Ramos (cell line): ENCODE data around the gene PRAMEF12.
"Not testable (repeated sequence)": the region's sequence is repeated elsewhere in the genome, so short reads cannot be mapped to it uniquely, and the experiment has no call there.

Experiments used
- in situ Hi-C: fragments of 300-500 bp; cut with MboI; formaldehyde crosslinking; loops from one replicate; pipeline ENCODE4 v1.14.3; 2022; ENCODE audit warnings: low sequenced_read_pairs; ENCODE audit not compliant: unreplicated experiment

The PRAMEF12 gene

GRCh38 chr1:12769976-12770505 is 3.5 kb upstream of the PRAMEF12 start:
- in situ Hi-C loops = no loop called here

DNA sequence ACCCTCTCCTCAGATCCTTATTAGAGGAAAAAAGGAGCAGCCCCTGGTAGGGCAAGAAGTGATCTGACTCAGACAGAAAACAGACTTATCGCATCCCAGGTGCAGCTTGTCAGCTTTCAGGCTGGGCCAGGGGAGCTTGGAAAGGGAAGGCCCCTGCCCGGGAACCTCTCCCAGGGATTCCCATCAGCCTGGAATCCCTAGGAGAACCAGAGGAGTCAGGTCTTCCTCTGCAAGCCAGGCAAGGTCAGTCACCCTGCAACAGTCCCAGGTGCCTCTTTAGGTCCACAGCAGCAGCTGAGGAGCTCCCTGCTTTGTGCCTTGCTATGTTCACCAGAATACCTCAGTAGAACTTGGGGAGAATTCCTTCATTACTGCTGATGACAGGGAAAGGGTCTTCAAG is 2.9 kb upstream of the PRAMEF12 start:
- in situ Hi-C loops = no loop called here

GRCh38 chr1:12771186-12771585 is 2.4 kb upstream of the PRAMEF12 start:
- in situ Hi-C loops = no loop called here

DNA sequence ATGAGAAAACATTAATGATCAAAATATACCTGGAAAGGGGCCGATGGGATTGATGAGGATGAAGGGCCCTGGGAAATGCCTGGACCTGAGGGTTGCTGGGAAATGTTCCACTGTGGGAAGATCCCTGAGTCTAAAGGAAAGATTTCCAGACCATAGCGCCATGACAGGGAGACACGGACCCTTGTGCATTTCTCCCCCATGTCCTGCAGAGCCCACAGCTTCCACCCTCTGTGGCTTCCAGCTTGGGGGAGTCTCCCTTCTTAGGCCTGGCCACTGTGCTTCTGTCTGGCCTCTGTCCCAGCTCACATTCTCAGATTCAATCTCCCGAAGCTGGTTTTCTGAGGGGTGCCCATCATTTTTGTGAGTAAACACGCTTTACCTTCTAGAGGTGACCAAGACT is 1.0 kb upstream of the PRAMEF12 start:
- in situ Hi-C loops = no loop called here

DNA sequence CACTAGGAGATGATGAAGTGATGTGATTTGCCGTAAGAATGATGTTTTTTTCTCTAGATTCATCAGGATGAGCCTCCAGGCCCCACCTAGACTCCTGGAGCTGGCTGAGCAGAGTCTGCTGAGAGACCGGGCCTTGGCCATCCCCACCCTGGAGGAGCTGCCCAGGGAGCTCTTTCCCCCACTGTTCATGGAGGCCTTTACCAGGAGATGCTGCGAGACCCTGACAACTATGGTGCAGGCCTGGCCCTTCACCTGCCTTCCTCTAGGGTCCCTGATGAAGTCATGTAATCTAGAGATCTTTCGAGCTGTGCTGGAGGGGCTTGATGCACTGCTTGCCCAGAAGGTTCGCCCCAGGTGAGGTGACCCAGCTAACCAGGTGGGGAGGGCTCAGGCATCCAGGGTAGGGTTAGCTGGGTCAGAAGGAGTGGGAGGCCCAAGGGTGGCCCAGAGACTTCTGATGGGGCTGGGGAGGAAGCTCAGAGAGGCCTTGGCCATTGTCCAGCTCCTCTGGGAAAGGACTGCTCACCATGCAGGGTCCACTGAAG is 1.3 kb downstream of the PRAMEF12 start:
- in situ Hi-C loops = no loop called here

DNA sequence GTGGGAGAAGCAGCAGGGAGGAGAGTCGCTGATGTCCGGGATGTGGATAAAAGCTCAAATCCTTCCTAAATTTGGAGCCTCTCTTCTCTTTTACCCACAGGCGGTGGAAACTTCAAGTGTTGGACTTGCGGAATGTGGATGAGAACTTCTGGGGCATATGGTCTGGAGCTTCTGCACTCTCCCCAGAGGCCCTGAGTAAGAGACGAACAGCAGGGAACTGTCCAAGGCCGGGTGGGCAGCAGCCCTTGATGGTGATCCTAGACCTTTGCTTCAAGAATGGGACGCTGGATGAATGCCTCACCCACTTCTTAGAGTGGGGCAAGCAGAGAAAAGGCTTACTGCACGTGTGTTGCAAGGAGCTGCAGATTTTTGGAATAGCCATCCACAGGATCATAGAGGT is 1.9 kb downstream of the PRAMEF12 start:
- in situ Hi-C loops = no loop called here

- in situ Hi-C loops = no loop called here
Measured at GRCh38 chr1:12776801-12777557, 3.4 kb downstream of the PRAMEF12 start.

DNA sequence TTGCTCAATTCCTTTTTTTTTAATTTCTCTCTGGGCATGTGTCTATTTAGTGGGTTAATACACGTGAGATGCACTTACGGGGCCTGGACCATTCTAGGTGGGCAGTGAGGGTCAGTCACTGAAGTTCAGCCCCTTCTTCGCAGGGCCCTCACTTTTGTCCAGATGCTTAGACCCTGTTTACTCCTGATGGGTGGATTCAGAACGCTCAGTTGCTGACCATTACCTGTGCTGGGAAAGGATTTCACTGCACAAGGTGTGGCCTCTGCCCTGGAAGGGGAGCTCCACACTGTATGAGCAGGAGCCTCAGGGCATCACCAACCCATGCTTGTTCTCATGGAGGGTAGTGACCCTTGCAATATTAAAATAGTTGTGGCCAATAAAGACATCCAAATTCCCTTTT is 4.5 kb downstream of the PRAMEF12 start:
- in situ Hi-C loops = no loop called here

DNA sequence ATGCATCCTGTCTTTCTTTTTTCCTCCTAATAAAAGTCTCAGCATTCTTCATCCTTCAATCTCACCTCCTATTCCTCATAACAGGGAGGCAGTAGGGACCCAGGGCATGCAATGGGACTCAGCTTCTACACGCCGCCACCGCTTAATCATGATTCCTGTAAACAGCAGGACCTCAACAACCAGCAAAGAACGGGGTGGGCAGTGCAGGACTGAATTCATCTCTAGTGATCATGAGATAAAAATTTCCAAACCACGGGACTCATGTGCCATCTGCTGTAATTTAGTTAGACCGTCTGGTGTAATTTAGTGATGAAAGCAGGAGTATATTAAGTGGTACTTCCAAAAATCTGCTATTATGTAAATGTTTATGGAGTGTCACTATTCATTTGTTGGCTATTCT is 5.4 kb downstream of the PRAMEF12 start:
- in situ Hi-C loops = no loop called here

DNA sequence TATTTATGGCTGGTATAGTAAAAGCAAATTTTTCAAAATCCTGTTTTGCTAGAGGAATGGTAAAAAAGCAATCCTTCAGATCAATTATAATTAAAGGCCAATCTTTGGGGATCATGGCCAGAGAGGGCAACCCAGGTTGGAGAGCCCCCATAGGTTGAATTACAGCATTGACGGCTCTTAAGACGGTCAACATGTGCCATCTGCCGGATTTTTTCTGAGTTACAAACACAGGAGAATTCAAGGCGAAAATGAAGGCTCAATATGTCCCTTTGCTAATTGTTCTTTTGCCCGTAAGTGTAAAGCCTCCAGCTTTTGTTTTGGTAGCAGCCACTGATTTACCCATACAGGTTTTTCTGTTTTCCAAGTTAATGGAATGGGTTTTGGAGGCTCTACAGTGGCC is 8.0 kb downstream of the PRAMEF12 start:
- in situ Hi-C loops = not testable (repeated sequence)

DNA sequence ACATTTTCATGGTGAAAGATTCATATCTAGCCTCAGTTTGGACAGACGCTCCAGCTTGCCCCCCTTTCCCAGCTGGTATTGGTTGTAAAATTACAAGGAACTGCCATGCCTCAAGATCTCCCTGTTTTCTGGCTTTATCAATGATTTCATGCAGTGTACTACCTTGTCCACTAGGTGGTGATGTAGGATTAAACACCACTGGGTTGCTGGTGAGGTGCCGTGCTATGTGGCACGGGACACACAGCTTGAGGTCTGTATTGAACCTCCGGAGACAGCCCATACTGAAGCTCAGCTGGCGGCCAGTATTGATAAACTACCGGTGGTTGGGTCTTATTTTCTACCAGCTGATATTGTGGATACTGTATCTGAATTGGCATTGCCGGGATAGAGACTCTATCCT is 10.2 kb downstream of the PRAMEF12 start:
- in situ Hi-C loops = not testable (repeated sequence)

DNA sequence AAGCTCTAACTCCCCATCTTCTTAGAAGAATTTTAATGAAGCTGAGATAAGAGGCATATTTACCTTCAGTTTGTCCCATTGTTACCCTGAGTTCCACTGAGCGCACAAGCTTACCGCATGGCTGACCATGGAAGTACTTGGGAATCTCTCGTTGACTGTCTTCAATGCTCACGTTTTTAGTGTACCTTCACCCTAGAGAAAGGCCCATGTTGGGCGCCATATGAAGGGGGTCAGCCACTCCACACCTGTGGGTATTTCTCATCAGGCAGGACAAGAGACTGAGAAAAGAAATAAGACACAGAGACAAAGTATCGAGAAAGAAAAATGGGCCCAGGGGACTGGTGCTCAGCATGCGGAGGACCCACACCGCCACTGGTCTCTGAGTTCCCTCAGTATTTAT is 11.2 kb downstream of the PRAMEF12 start:
- in situ Hi-C loops = not testable (repeated sequence)

GRCh38 chr1:12791097-12791496 is 17.6 kb downstream of the PRAMEF12 start, which contains the start of gene PRAMEF1:
Gene PRAMEF1 (plus strand): TSS chr1:12791397. CDS start chr1:12793228, 1,831 bp downstream.
- in situ Hi-C loops = not testable (repeated sequence)

DNA sequence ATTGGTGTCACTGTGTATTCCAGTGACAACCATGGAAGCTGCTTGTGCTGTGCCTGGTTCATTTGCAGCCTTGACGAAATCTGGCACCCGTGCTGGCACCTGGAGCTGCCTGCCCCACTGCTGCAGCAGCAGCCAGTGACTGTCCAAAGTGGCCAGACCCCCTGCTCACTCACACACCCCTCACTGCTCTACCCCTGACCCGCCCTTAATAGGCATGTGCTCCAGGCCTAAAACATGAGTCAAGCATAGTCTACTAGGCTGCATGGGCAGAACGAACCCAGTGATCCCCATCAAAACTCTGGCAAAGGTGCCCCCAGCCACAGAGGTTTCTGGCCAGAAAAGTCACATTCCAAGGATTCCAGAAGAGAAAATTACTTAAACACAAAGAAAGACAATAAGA is 25.4 kb downstream of the PRAMEF12 start:
- in situ Hi-C loops = no loop called here

GRCh38 chr1:12799730-12800129 is 26.2 kb downstream of the PRAMEF12 start:
- in situ Hi-C loops = no loop called here

- in situ Hi-C loops = no loop called here
Measured at GRCh38 chr1:12809933-12810332, 36.4 kb downstream of the PRAMEF12 start.

- in situ Hi-C loops = no loop called here
Measured at GRCh38 chr1:12810691-12811408, 37.3 kb downstream of the PRAMEF12 start.

DNA sequence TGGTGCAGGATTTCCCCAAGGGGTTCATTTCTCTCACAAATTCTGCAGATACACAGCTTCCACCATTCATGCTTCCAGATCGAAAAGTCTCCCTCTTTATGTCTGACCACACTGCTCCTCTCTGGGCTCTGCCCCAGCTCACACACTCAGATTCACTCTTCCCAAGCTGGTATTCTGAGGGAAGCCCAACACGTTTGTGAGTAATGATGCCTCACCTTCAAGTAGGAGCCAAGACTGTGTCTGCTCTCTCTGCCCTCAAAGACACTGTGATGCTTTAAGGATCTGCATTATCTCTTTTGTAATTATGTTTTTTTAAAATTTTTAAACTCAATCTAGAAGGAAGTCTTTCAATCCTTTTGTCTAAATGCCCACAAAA is 37.9 kb downstream of the PRAMEF12 start:
- in situ Hi-C loops = no loop called here

DNA sequence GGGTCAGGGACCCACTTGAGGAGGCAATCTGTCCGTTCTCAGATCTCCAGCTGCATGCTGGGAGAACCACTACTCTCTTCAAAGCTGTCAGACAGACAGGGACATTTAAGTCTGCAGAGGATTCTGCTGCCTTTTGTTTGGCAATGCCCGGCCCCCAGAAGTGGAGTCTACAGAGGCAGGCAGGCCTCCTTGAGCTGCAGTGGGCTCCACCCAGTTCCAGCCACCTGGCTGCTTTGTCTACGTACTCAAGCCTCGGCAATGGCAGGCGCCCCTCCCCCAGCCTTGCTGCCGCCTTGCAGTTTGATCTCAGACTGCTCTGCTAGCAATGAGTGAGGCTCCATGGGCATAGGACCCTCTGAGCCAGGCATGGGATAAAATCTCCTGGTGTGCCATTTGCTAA is 45.5 kb downstream of the PRAMEF12 start:
- in situ Hi-C loops = not testable (repeated sequence)
